ENCODE results near the gene CIRBP.

The CIRBP gene

GRCh38 chr19:1282588-1283206, 13.6 kb downstream of the CIRBP start:
- no peak for DNase-seq

GRCh38 chr19:1283207-1283916, 14.2 kb downstream of the CIRBP start:
- no peak for DNase-seq

GRCh38 chr19:1283917-1284292, 14.8 kb downstream of the CIRBP start:
- DNase-seq: no peak

GRCh38 chr19:1284293-1284978, 15.3 kb downstream of the CIRBP start:
- DNase-seq: no peak

- DNase-seq: no peak
Observed at GRCh38 chr19:1284979-1285736, 16.0 kb downstream of the CIRBP start.

GRCh38 chr19:1285737-1286360, 16.7 kb downstream of the CIRBP start, which contains the start of gene EFNA2:
EFNA2 (plus strand) TSS chr19:1285873; CDS start chr19:1286169, 296 bp downstream.
- no peak for DNase-seq

- no peak for DNase-seq
Observed at GRCh38 chr19:1286487-1287353, 17.6 kb downstream of the CIRBP start.

DNA sequence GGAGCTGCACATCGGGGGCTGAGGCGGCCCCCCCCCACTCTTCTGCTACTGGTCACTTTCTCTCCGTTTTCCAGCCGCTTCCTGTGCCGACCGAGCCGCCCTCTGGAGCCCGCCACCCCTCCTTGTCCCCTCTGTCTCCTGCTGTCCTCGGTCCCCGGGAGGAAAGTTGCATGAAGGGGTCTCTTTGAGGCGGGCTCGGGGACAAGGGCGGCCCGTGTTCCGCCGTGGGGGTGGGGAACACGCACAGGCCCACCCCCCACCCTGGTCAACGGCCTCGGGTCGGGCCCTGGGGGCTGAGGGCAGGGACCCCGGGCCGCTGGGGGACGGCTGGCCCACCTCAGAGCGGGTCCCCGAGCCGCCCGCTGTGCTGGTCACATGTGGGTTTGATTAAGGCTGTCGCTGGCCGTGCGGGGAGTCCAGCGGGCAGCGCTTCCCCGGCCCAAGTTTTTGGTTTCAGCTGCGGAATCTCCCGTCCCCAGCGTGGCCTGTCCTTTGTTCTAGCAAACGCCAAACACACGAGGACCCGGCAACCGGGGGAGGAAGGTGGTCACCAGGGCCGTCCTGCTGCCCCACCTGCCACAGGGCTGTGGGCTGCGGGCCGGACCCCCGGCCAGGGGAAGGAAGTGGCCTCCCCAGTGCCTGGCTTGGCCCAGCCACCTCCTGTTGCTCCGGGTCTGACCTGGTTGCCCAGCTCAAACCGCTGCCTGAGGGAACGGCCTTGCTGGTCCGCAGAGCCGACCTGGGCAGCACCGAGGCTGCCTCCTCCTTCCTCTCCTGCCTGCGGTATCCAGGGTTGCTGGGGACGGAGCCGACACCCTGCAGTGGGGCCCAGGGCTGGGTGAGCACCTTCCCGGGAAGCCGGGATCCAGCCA, 18.5 kb downstream of the CIRBP start:
- DNase-seq: no peak

DNA sequence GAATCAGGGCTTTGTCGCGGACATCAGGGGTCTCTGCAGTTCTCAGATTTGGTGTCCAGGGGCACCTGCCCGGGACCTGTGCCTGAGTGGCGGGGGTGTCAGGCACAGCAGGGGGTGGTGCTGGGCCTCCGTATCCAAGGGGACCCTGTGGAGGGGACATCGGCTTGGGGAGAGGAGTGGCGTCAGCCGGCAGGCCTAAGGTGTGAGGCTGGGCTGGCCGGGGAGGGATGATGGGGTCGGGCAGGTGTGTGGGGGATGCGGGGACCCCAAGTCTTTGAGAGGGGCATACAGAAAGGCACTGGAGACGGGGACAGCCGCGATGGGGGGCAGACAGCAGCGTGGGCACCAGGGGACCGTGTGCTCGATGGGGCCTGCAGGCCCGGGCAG, 19.1 kb downstream of the CIRBP start:
- DNase-seq: no peak

GRCh38 chr19:1288833-1289685, 19.9 kb downstream of the CIRBP start:
- DNase-seq: no peak

DNA sequence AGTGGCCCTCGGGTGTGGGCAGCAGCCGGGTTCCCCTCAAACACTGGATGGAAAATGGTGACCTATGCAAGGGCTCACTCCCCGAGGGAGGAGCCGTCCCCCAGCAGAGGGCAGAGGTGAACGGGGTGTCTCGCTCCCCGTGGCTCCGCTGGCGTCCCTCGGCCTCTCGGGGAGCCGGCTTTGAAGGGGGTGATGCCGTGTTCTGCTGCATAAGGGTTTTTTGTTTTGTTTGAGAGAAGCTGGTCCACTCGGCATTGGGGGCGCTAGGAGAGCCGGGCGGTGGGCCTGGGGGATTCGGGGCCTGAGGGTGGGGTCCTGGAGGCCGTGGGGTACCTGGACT, 20.5 kb downstream of the CIRBP start:
- no peak for DNase-seq

DNA sequence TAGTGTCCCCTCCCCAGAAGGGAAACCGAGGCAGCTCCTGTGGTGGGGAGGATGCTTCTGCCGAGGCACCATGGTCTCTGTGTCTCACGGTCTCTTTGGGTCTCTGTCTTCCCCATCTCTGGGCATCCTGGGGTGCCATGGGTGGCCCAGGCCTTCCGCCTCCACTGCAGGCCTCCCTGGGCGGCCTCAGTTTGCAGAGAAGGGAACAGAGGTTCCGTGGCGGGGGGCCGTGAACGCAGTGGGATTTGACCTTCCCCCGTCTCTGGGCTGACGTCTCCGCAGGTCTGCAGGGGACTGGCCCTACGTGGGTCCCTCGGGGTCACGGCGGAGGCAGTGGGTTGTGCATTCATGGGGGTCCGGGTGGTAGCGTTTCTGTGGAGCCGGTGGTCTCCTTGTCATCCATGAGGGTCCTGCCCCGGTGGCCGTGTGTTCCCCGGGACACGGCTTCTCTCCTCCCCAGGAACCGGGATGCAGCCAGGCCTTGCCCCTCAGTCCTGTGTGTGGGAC, 21.1 kb downstream of the CIRBP start:
- no peak for DNase-seq

DNA sequence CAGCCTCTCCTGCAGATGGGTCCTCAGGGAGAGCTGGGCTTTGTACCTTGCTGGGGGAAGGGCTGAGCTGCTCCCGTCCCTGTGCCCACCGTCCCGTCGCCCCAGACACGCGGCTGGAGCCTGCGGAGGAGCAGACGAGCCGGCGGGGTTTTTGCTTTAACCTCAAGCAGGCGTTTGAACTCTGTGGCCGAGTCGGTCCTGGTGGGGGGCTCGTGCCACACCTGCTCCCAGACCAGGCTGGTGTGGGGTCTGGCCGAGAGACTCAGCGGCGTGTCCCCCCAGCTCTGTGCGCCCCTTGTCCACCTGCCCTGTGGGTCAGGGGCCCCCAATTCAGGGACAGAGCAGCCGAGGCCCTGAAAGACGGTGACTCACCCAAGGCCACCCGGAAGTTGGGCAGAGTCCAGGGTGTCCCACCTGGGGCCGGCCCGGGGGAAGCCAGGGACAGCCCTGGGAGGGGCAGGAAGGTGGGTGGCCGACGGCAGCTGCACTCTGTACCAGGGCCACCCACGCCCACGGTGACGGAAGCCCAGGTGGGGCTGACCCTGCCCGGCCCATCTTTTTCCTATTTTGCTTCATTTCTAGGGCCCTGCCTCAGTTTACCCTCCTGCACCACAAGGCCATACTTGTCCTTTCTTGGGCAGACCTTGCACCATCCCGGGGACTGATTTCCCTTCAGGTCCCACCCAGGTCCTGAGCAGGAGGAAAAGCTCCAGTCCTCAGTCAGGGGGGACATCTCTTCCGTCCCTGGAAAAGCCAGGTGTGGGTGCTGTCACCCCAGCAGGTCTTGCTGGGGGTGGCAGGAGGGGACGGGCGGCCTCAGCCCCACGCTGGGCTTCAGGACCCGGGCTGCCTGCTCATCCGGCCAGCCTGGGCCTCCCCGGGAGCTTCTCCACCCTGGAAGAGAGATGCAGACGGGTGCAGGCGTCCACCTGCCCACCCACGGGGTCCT, 21.8 kb downstream of the CIRBP start:
- no peak for DNase-seq

- no peak for DNase-seq
Observed at GRCh38 chr19:1291761-1292418, 22.8 kb downstream of the CIRBP start.

DNA sequence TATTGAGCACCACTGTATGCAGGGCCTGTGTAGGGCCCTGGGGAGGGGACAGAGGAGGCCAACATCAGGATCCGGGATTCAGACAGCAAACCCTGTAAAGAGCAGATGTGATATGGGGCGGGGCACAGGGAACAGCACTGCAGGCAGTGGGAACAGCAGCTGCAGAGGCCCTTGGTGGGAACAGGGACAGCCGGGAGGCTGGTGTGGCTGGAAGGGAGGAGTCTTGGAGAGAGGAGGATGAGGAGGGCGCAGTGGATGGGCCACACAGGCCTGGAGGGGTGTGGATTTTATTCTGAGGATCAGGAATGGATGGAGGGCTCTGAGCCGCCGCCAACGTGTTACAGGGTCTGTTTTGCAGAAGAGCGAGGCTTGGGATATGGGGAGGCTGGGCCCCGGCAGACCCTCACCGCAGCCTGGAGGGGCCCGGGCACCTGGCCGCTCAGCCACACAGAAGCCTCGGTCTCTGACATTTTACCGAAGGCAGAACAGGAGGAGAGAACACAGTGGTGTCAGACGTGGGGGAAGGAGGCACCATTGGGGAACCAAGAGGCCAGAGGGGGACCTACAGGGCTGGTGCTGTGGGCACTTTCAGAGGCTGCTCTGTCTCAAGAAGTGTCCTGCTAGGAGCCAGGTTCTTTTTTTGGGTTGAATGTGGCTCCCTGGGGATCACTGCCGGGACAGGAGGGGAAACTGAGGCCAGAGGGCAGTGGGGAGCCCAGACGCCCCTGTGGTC, 23.5 kb downstream of the CIRBP start:
- no peak for DNase-seq

DNA sequence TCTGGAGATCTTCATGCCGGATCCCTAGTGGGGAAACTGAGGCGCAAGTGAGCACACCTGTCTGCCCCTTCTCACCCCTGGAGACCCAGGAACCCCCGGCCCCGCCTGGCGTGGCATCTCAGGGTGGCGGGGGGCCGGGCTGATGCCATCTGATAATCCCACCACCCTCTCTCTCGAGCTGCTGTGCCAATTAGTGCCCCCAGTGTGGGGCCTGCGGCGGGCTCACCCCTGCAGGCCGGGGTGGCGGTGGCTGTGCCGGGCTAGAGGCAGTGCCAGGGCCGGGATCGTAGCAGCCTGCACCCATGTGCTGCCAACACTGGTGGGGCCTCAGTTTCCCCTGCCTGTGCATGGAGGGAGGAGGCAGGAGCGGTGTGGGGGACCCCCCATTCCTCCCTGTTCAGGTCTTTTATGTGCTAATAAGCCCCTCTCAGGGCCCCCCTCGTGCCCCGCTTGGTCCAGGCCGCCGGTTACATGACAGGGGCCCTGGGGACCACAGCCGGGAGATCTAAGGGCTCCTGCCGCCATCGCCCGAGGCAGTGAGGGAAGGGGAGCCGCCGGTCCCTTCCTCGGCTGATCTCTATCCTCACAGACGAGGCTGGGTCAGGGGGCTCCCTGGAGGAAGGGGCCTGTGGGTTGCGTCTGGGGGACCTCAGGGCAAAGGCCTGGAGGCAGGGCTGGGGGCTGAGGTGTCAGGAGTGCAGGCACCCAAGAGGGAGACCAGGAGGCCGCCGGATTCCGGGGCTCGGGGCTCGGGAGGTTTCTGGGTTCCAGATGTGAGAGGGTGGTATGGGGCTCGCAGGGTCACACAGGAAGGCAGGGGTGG, 24.9 kb downstream of the CIRBP start:
- DNase-seq: no peak

Data from NCI-H187 (cell line).